Mesodermal cell (in vitro differentiated cells): Measurements from ENCODE around the gene CD200.

Experiments
- H3K27ac ChIP-seq: 2 replicates; pipeline ENCODE4 v1.7.0; 2013; ENCODE audit warnings: mild to moderate bottlenecking, low read depth, low read length, moderate library complexity; ENCODE audit not compliant: severe bottlenecking
- H3K36me3 ChIP-seq: 2 replicates; pipeline ENCODE4 v1.7.1; 2013; ENCODE audit warnings: mild to moderate bottlenecking, low read length, moderate library complexity; ENCODE audit not compliant: control insufficient read depth, insufficient read depth
- H3K4me1 ChIP-seq: one replicate; pipeline ENCODE4 v1.7.1; 2013; ENCODE audit warnings: mild to moderate bottlenecking, low read length; ENCODE audit not compliant: insufficient read depth, control insufficient read depth, poor library complexity, severe bottlenecking
- H3K4me3 ChIP-seq: 2 replicates; pipeline ENCODE4 v1.7.0; 2013; ENCODE audit warnings: low read length, control low read depth, mild to moderate bottlenecking; ENCODE audit not compliant: insufficient read depth, poor library complexity, severe bottlenecking; ENCODE audit errors: extremely low read depth
- H3K9me3 ChIP-seq: 2 replicates; pipeline ENCODE4 v1.7.1; 2013; ENCODE audit warnings: mild to moderate bottlenecking, low read length, moderate library complexity; ENCODE audit not compliant: control insufficient read depth
- WGBS, 2 experiments: methylation state at CpG; one replicate each; pipeline ENCODE4 v1.1.5; 2013; ENCODE audit warnings: missing lambda C conversion rate in 2 of 2; ENCODE audit not compliant: insufficient coverage in 2 of 2; 5-methylcytosine and 5-hydroxymethylcytosine counted together

Gene CD200

GRCh38 chr3:112348943-112349342 lies 16.0 kb downstream of the CD200 start:
- H3K36me3 ChIP-seq: peaks cover 32% of the 10 kb centered on the region

GRCh38 chr3:112349557-112349956 lies 16.6 kb downstream of the CD200 start:
- no peak overlapping the region for H3K4me3 ChIP-seq
- peaks cover 32% of the 10 kb centered on the region for H3K36me3 ChIP-seq
- no peaks in the 10 kb centered on the region for H3K4me1 ChIP-seq
- no peaks in the 10 kb centered on the region for H3K9me3 ChIP-seq
- 100% methylated on average over 1 of the region's 6 CpGs; no CpG with 5 or more reads in 1 of the 2 experiments for WGBS, 2 experiments
- H3K27ac ChIP-seq: no peak overlapping the region

More at GRCh38 chr3:112348943-112349342, 16.0 kb downstream of the CD200 start:
- no peak overlapping the region for H3K4me3 ChIP-seq
- no peaks in the 10 kb centered on the region for H3K4me1 ChIP-seq
- no peak overlapping the region for H3K27ac ChIP-seq
- no peaks in the 10 kb centered on the region for H3K9me3 ChIP-seq
- 100% methylated on average over 1 of the region's 1 CpG; no CpG with 5 or more reads in 1 of the 2 experiments for WGBS, 2 experiments

GRCh38 chr3:112350018-112350810 lies 17.3 kb downstream of the CD200 start:
- Histone ChIP-seq H3K4me1 (no peaks in the 10 kb centered on the region), H3K4me3 (no peak overlapping the region), H3K9me3 (no peaks in the 10 kb centered on the region), H3K36me3 (peaks cover 32% of the 10 kb centered on the region), H3K27ac (no peak overlapping the region)
- 75 to 90% methylated on average over 1 of the region's 2 CpGs for WGBS, 2 experiments

GRCh38 chr3:112351036-112351435 lies 18.1 kb downstream of the CD200 start:
- Histone ChIP-seq H3K36me3 (peaks cover 32% of the 10 kb centered on the region), H3K4me1 (no peaks in the 10 kb centered on the region), H3K27ac (no peak overlapping the region), H3K4me3 (no peak overlapping the region), H3K9me3 (no peaks in the 10 kb centered on the region)
- WGBS, 2 experiments: 67% methylated on average over 1 of the region's 1 CpG; no CpG with 5 or more reads in 1 of the 2 experiments

- WGBS, 2 experiments: 86% methylated on average over 1 of the region's 2 CpGs; no CpG with 5 or more reads in 1 of the 2 experiments
- H3K27ac ChIP-seq: no peak overlapping the region
Observed at GRCh38 chr3:112351823-112352222, 18.9 kb downstream of the CD200 start.

GRCh38 chr3:112352720-112353119 lies 19.8 kb downstream of the CD200 start:
- Histone ChIP-seq H3K27ac (no peak overlapping the region), H3K4me1 (no peaks in the 10 kb centered on the region), H3K36me3 (peaks cover 17% of the 10 kb centered on the region), H3K9me3 (no peaks in the 10 kb centered on the region), H3K4me3 (no peak overlapping the region)
- 92 to 93% methylated on average over 2 to 4 of the region's 5 CpGs for WGBS, 2 experiments

More at GRCh38 chr3:112351823-112352222, 18.9 kb downstream of the CD200 start:
- Histone ChIP-seq H3K36me3 (peaks cover 26% of the 10 kb centered on the region), H3K4me3 (no peak overlapping the region), H3K4me1 (no peaks in the 10 kb centered on the region), H3K9me3 (no peaks in the 10 kb centered on the region)

GRCh38 chr3:112353365-112353764 lies 20.4 kb downstream of the CD200 start:
- Histone ChIP-seq H3K36me3 (peaks cover 13% of the 10 kb centered on the region), H3K9me3 (no peaks in the 10 kb centered on the region), H3K4me3 (no peak overlapping the region), H3K4me1 (no peaks in the 10 kb centered on the region), H3K27ac (no peak overlapping the region)
- WGBS, 2 experiments: 83% methylated on average over 1 of the region's 3 CpGs; no CpG with 5 or more reads in 1 of the 2 experiments

GRCh38 chr3:112354642-112355306 lies 21.8 kb downstream of the CD200 start:
- Histone ChIP-seq H3K4me1 (no peaks in the 10 kb centered on the region), H3K4me3 (no peak overlapping the region), H3K9me3 (no peaks in the 10 kb centered on the region), H3K36me3 (peaks cover 10% of the 10 kb centered on the region), H3K27ac (no peak overlapping the region)
- WGBS, 2 experiments: 100% methylated on average over 2 of the region's 2 CpGs; no CpG with 5 or more reads in 1 of the 2 experiments

GRCh38 chr3:112355307-112355687 lies 22.3 kb downstream of the CD200 start:
- peaks cover 9% of the 10 kb centered on the region for H3K36me3 ChIP-seq
- H3K4me1 ChIP-seq: no peaks in the 10 kb centered on the region
- WGBS, 2 experiments: no CpG with 5 or more reads among the region's 5 CpGs
- no peak overlapping the region for H3K27ac ChIP-seq
- H3K9me3 ChIP-seq: no peaks in the 10 kb centered on the region
- no peak overlapping the region for H3K4me3 ChIP-seq

GRCh38 chr3:112357930-112358780 lies 25.2 kb downstream of the CD200 start:
- 92 to 93% methylated on average over 6 to 7 of the region's 12 CpGs for WGBS, 2 experiments
- H3K9me3 ChIP-seq: no peaks in the 10 kb centered on the region

More at GRCh38 chr3:112357930-112358780, 25.2 kb downstream of the CD200 start:
- Histone ChIP-seq H3K4me1 (no peaks in the 10 kb centered on the region), H3K4me3 (no peak overlapping the region), H3K27ac (no peak overlapping the region), H3K36me3 (peaks cover 7% of the 10 kb centered on the region)
